Uterus (tissue), 2 donors: ENCODE data around the gene GHSR.

ENCODE experiments used
- CTCF ChIP-seq, 4 experiments: fragments of 200-600 bp in 2 of 4; fragments of 450-650 bp in 2 of 4; sonication (generic) in 2 of 4; IDR thresholded peaks; one replicate each; pipeline ENCODE4 v1.5.1; 2016 to 2019; ENCODE audit warnings: antibody characterized with exemption in 4 of 4, mild to moderate bottlenecking in 2 of 4, moderate library complexity in 1 of 4
- POLR2A ChIP-seq, 2 donors: fragments of 450-650 bp; IDR thresholded peaks; one replicate each; pipeline ENCODE4 v1.6.1; 2016; ENCODE audit warnings: antibody characterized with exemption in 2 of 2, mild to moderate bottlenecking in 1 of 2, moderate library complexity in 1 of 2

- TF ChIP-seq POLR2A (IDR thresholded peaks at IDR 0.05) = no peak
- TF ChIP-seq CTCF (IDR thresholded peaks at IDR 0.05) = no peak
Measured at GRCh38 chr3:172402892-172403643, 45.2 kb downstream of the GHSR start.
